WTC11 (cell line): ENCODE results near the gene ZC2HC1C.

Experiments used
- ATF2 ChIP-seq: sonication (generic); formaldehyde crosslinking; IDR thresholded peaks from 2 replicates; pipeline ENCODE4 v1.8.1; 2022; ENCODE audit warnings: low read depth, missing genetic modification reagents, borderline replicate concordance
- CTCF ChIP-seq: fragments of 200-600 bp; IDR thresholded peaks from 2 replicates; pipeline ENCODE4 v1.8.0; 2022; ENCODE audit warnings: antibody characterized with exemption
- ELF4 ChIP-seq: sonication (generic); formaldehyde crosslinking; IDR thresholded peaks from 2 replicates; pipeline ENCODE4 v1.8.1; 2022; ENCODE audit warnings: low read depth, mild to moderate bottlenecking, moderate library complexity, missing genetic modification reagents
- ESRRA ChIP-seq: sonication (generic); formaldehyde crosslinking; IDR thresholded peaks from 2 replicates; pipeline ENCODE4 v1.8.1; 2022; ENCODE audit warnings: mild to moderate bottlenecking, missing genetic modification reagents, borderline replicate concordance
- ETV6 ChIP-seq: sonication (generic); formaldehyde crosslinking; IDR thresholded peaks from 2 replicates; pipeline ENCODE4 v1.8.1; 2022; ENCODE audit warnings: mild to moderate bottlenecking, missing genetic modification reagents
- GABPB1 ChIP-seq: sonication (generic); formaldehyde crosslinking; IDR thresholded peaks from 2 replicates; pipeline ENCODE4 v1.8.1; 2023; ENCODE audit warnings: mild to moderate bottlenecking, missing genetic modification reagents
- HMGXB4 ChIP-seq: sonication (generic); formaldehyde crosslinking; IDR thresholded peaks from 2 replicates; pipeline ENCODE4 v1.8.1; 2023; ENCODE audit warnings: mild to moderate bottlenecking, moderate library complexity, missing genetic modification reagents
- MAX ChIP-seq: sonication (generic); formaldehyde crosslinking; IDR thresholded peaks from 2 replicates; pipeline ENCODE4 v1.8.0; 2022; ENCODE audit warnings: mild to moderate bottlenecking, missing genetic modification reagents
- MYBL2 ChIP-seq: sonication (generic); formaldehyde crosslinking; IDR thresholded peaks from 2 replicates; pipeline ENCODE4 v1.8.1; 2023; ENCODE audit warnings: mild to moderate bottlenecking, moderate library complexity, missing genetic modification reagents
- NFYB ChIP-seq: sonication (generic); formaldehyde crosslinking; conservative IDR thresholded peaks from 2 replicates; pipeline ENCODE4 v1.8.0; 2022; ENCODE audit warnings: low read depth, missing genetic modification reagents
- SP1 ChIP-seq: sonication (generic); formaldehyde crosslinking; conservative IDR thresholded peaks from 2 replicates; pipeline ENCODE4 v1.8.1; 2022; ENCODE audit warnings: missing genetic modification reagents
- ZNF232 ChIP-seq: sonication (generic); formaldehyde crosslinking; IDR thresholded peaks from 2 replicates; pipeline ENCODE4 v1.8.0; 2022; ENCODE audit warnings: mild to moderate bottlenecking, missing genetic modification reagents
- ZNF317 ChIP-seq: sonication (generic); formaldehyde crosslinking; IDR thresholded peaks from 2 replicates; pipeline ENCODE4 v1.8.1; 2023; ENCODE audit warnings: low read depth, mild to moderate bottlenecking, moderate library complexity, missing genetic modification reagents, borderline replicate concordance

GRCh38 chr14:75067212-75067611 lies 2.2 kb upstream of the ZC2HC1C start:
- TF ChIP-seq CTCF (no peak), ETV6 (CRISPR knock-in tag) (no peak), MAX (CRISPR knock-in tag) (no peak), ESRRA (CRISPR knock-in tag) (no peak), MYBL2 (CRISPR knock-in tag) (no peak), SP1 (CRISPR knock-in tag) (no peak), ELF4 (CRISPR knock-in tag) (no peak), GABPB1 (CRISPR knock-in tag) (no peak), NFYB (no peak), ZNF317 (CRISPR knock-in tag) (no peak), ATF2 (CRISPR knock-in tag) (no peak), ZNF232 (CRISPR knock-in tag) (no peak), HMGXB4 (CRISPR knock-in tag) (no peak)
